Erythroblast (primary cell): ENCODE results near the gene EFNA2.
A peak's percentile ranks its signal among the peaks of the same experiment; 100 is the strongest.
"Not testable (repeated sequence)": the region's sequence is repeated elsewhere in the genome, so short reads cannot be mapped to it uniquely, and the experiment has no call there.

Experiments
- DNase-seq, 2 experiments: peaks; one replicate each; lab custom pipeline; 2025; lab: John Stamatoyannopoulos, UW
- GATA1 ChIP-seq: IDR thresholded peaks from 2 replicates; pipeline ENCODE4 v1.6.1; 2011; ENCODE audit warnings: low read depth, mild to moderate bottlenecking, control low read depth, low read length, moderate library complexity
- POLR2A ChIP-seq: IDR thresholded peaks from 2 replicates; pipeline ENCODE4 v1.6.1; 2011; ENCODE audit warnings: mild to moderate bottlenecking, low read length

EFNA2 gene

DNA sequence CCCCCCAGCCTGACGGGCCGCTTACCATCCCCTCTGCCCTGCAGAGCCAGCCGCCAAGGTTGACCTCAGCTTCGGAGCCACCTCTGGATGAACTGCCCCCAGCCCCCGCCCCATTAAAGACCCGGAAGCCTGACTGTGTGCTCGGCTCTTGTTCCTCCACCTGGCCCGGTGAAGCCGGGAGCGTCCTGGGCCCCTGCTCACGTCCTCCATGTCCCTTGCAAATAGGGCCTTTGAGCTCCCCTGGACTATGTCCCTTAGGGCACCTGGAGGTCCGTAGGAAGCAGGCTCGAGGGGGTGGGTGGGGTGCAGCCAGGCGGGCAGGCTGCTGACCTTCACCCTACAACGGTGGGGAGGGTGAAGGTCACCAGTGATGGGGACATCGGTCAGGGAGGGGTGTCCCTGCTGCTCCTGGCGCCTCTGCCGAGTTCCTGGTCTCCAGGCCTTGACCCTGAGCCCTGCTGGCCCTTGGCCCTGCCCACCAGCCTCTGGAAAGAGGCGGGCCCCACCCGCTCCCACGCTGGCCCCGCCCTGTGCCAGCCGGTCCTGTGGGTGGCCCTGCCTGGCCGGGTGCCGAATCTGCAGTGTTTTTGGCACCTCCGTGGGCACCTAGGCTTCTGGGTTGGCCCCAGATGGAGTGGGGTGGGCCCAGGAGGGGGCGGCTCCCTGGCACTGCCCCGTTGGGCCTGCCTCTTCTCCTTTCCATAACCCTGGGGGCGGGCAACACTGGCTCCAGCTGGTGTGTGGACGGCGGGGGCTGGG is 40.8 kb upstream of the EFNA2 start:
- no peak for DNase-seq

DNA sequence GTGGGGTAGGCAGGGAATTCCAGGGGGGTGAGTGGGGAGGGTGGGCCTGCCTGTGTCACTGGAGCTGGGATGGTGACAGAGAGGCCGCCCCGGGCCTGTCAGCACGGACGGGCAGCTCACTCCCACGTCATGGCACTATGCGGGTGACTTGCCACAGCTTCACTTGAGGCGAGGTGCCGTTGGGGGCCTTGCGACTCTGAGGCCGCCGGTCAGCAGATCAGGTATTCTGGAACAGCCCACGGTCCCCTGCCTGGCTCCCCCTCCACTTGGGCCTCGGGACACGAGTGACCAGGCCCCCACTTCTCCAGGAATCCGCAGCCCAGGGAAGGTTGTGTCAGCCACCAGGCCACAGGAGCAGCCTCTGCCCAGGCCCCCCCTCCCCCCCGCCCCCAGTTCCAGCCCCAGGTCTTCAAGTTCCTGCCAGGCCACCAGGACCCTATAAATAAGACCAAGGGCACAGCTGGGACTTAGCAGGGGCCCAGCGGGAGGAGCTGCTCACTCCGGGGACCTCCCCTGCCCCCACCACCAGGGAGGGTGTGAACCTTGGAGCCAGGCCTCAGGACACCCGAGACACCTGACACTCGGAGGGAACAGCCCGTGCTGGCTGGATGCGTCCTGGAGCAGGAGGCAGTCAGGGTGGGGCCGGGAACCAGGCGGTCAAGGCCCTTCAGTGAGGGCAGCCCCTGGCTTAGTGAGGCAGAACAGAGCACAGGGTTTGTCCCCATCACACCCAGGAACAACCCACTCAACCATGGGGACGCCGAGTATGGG is 40.0 kb upstream of the EFNA2 start:
- DNase-seq = no peak
- no peak for TF ChIP-seq POLR2A
- TF ChIP-seq GATA1 = no peak

More for the DNA sequence above, 40.8 kb upstream of the EFNA2 start:
- TF ChIP-seq GATA1 = no peak
- TF ChIP-seq POLR2A = peak; percentile 14

- DNase-seq = not testable (repeated sequence)
Measured at GRCh38 chr19:1246265-1247087, 39.2 kb upstream of the EFNA2 start.

- TF ChIP-seq GATA1 (no peak), POLR2A (no peak)
- no peak for DNase-seq
Measured at GRCh38 chr19:1247748-1248138, 37.9 kb upstream of the EFNA2 start.

GRCh38 chr19:1248139-1248785 is 37.4 kb upstream of the EFNA2 start, which contains the start of gene MIDN:
Gene MIDN (plus strand): TSS chr19:1248583. CDS start chr19:1250297, 1,714 bp downstream.
- TF ChIP-seq GATA1 (no peak), POLR2A (peak; percentile 28)
- peak; percentile 88 to 90 for DNase-seq

GRCh38 chr19:1248786-1249297 is 36.8 kb upstream of the EFNA2 start:
- TF ChIP-seq GATA1 (no peak), POLR2A (no peak)
- peak; percentile 88 to 93 for DNase-seq

DNA sequence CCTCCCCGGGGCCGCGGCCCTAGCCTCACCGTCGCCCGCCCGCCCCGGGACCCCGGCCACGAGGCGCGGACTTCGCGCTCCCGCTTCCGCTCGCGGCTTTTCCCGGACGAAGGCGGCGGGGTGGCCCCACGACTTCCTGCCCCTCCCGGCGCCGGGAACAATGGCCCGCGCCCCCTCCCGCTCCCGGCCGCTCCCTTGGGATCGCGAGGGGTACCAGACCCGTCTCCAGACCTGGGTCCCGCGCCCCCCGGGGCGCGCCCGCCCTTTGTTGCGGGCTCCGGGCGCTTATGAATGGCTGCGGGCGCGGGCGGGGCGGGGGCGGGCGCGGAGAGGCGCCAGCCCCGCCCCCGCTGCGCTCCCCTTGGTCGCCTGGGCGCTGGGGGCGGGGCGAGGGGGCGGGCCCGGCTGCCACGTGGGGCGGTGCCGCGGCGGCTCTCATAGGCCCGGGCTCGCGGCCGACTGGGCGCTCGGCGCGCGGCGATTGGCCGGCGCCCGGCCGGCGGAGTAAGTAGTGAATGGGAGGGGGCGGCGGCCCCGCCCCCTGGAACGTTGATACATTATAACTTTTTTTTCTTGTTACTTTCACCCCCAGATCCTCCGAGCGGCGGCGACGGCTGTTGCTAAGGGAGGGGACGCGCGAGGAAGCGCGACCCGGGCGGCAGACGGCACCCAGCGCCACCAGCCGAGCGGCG is 36.2 kb upstream of the EFNA2 start:
- peak; percentile 96 to 99 for DNase-seq
- TF ChIP-seq POLR2A = peak; percentile 83
- TF ChIP-seq GATA1 = no peak

GRCh38 chr19:1249990-1250436 is 35.7 kb upstream of the EFNA2 start:
- TF ChIP-seq POLR2A (peak; percentile 26), GATA1 (no peak)
- no peak for DNase-seq

DNA sequence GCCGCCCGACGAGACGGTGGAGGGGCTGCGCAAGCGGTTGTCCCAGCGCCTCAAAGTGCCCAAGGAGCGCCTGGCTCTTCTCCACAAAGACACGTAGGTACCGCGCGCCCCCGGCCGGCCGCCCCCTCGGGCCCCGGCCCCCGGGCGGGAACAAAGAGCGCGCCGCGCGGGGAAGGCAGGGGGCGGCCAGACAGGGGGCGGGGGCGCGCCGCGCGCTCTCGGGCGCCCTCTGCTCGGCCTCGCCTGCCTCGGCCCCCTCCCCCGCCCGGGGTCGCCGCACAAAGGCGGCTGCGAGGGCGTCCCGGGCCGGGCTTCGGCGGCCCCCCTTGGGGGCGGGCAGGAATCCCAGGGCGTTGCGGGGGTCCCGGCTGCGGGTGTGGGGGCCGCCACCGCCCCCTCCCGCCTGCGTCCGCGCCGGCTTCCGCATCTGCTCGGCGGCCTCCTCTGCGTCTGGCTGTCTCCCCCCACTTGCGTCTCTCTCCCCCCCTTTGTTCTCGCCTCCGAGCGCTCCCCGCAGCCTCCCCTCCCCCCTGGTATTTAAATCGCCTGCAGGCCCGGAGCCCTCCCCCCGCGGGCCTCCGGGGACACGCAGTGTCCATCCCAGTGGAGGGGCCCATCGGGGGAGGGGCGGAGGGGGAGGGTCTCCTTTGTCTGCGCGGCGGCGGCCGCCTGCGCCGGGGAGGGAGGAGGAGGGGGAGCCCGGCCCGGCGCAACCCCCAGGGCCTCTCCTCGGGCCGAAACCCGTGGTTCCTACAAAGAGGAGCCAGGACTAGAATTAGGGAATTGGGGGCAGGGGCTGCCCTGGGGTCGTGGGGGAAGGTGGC is 35.0 kb upstream of the EFNA2 start:
- TF ChIP-seq GATA1 = no peak
- TF ChIP-seq POLR2A = no peak
- DNase-seq = peak; percentile 71 to 74

GRCh38 chr19:1251330-1252220 is 34.1 kb upstream of the EFNA2 start:
- TF ChIP-seq GATA1 (no peak), POLR2A (peak; percentile 13)
- peak; percentile 75 to 81 for DNase-seq
